K562 (cell line): ENCODE results near the gene STT3A. TPM values are rescaled to one million over a fixed set of nuclear protein-coding genes. Genes with fewer than 3 reads are reported as not detected.

ENCODE experiments used
- ARID1B ChIP-seq: fragments of 450-650 bp; IDR thresholded peaks from 2 replicates; pipeline ENCODE4 v1.6.1; 2016; ENCODE audit warnings: antibody characterized with exemption, mild to moderate bottlenecking, inconsistent platforms
- CHD1 ChIP-seq: fragments of 200-600 bp; sonication (generic); IDR thresholded peaks from one replicate; pipeline ENCODE4 v1.6.1; 2012; ENCODE audit warnings: mild to moderate bottlenecking, moderate library complexity, low read length, inconsistent platforms
- FOXJ2 ChIP-seq: fragments of 200-800 bp; sonication (Bioruptor generic); IDR thresholded peaks from 2 replicates; pipeline ENCODE4 v1.6.1; 2016; ENCODE audit warnings: missing genetic modification characterization, missing compliant biosample characterization
- GATAD2A ChIP-seq: fragments of 450-650 bp; IDR thresholded peaks from 2 replicates; pipeline ENCODE4 v1.6.1; 2017
- HLTF ChIP-seq: fragments of 450-650 bp; IDR thresholded peaks from 2 replicates; pipeline ENCODE4 v1.6.1; 2016
- IFI16 ChIP-seq: fragments of 250-450 bp; sonication (Bioruptor Pico); IDR thresholded peaks from 2 replicates; pipeline ENCODE4 v2.1.2; 2022; ENCODE audit warnings: mild to moderate bottlenecking, inconsistent platforms
- JUND ChIP-seq, 2 experiments: IDR thresholded peaks; 2 replicates in 1 of 2; 3 replicates in 1 of 2; pipeline ENCODE4 v1.6.1; 2011; ENCODE audit warnings: borderline replicate concordance in 2 of 2, low read depth in 2 of 2, low read length in 2 of 2, improper control_type of control experiment in 1 of 2, missing biosample characterization in 1 of 2, missing genetic modification characterization in 1 of 2, missing genetic modification reagents in 1 of 2
- MCM3 ChIP-seq: fragments of 450-650 bp; IDR thresholded peaks from 2 replicates; pipeline ENCODE4 v1.6.1; 2016
- NCOR1 ChIP-seq: fragments of 450-650 bp; IDR thresholded peaks from 2 replicates; pipeline ENCODE4 v1.6.1; 2016; ENCODE audit warnings: mild to moderate bottlenecking, moderate library complexity
- NR2C2 ChIP-seq, 2 experiments: fragments of 200-800 bp in 1 of 2; sonication (Bioruptor generic) in 1 of 2; sonication (generic) in 1 of 2; formaldehyde crosslinking in 1 of 2; IDR thresholded peaks; 2 replicates each; pipeline versions ENCODE4 v1.6.1 to v1.8.0; 2016 to 2022; ENCODE audit warnings: mild to moderate bottlenecking in 1 of 2, missing compliant biosample characterization in 1 of 2, missing genetic modification characterization in 1 of 2, missing genetic modification reagents in 1 of 2
- PCBP1 ChIP-seq: fragments of 200-400 bp; formaldehyde crosslinking; IDR thresholded peaks from 2 replicates; pipeline ENCODE4 v1.6.1; 2018; ENCODE audit warnings: mild to moderate bottlenecking, low read depth, low read length; ENCODE audit not compliant: poor library complexity, severe bottlenecking
- RFX1 ChIP-seq: fragments of 450-650 bp; IDR thresholded peaks from 2 replicates; pipeline ENCODE4 v1.6.1; 2016; ENCODE audit warnings: mild to moderate bottlenecking, moderate library complexity
- SAFB2 ChIP-seq: fragments of 200-400 bp; formaldehyde crosslinking; IDR thresholded peaks from 2 replicates; pipeline ENCODE4 v1.6.1; 2018; ENCODE audit warnings: borderline replicate concordance, low read length, low read depth, moderate library complexity; ENCODE audit not compliant: severe bottlenecking
- SLC30A9 ChIP-seq: fragments of 250-450 bp; sonication (Bioruptor Pico); IDR thresholded peaks from 2 replicates; pipeline ENCODE4 v1.8.0; 2022; ENCODE audit warnings: mild to moderate bottlenecking, moderate library complexity
- SRSF3 ChIP-seq: fragments of 200-400 bp; formaldehyde crosslinking; IDR thresholded peaks from 2 replicates; pipeline ENCODE4 v1.6.1; 2016; ENCODE audit warnings: mild to moderate bottlenecking, low read length, moderate library complexity; ENCODE audit not compliant: insufficient read depth
- TAF7 ChIP-seq: fragments of 450-650 bp; IDR thresholded peaks from 2 replicates; pipeline ENCODE4 v1.6.1; 2016; ENCODE audit warnings: missing genetic modification characterization, missing compliant biosample characterization
- TEAD1 ChIP-seq, 2 experiments: fragments of 450-650 bp in 1 of 2; sonication (generic) in 1 of 2; formaldehyde crosslinking; IDR thresholded peaks; 2 replicates each; pipeline versions ENCODE4 v1.4.0 to v1.8.0; 2020 to 2022; ENCODE audit warnings: mild to moderate bottlenecking in 2 of 2, missing genetic modification reagents in 1 of 2
- TEAD2 ChIP-seq: fragments of 450-650 bp; IDR thresholded peaks from 2 replicates; pipeline ENCODE4 v1.6.1; 2016; ENCODE audit warnings: missing genetic modification characterization, control low read depth, missing compliant biosample characterization
- ZBTB8A ChIP-seq: fragments of 450-650 bp; IDR thresholded peaks from 2 replicates; pipeline ENCODE4 v1.6.1; 2018; ENCODE audit warnings: mild to moderate bottlenecking, moderate library complexity; ENCODE audit not compliant: partially characterized antibody
- ZNF197 ChIP-seq: fragments of 200-800 bp; sonication (Bioruptor generic); IDR thresholded peaks from 2 replicates; pipeline ENCODE4 v1.6.1; 2016; ENCODE audit warnings: low read depth, missing genetic modification characterization, missing compliant biosample characterization
- ZNF23 ChIP-seq: fragments of 250-450 bp; sonication (Bioruptor Pico); IDR thresholded peaks from 2 replicates; pipeline ENCODE4 v1.4.0; 2020; ENCODE audit warnings: mild to moderate bottlenecking
- ZNF282 ChIP-seq: sonication (generic); formaldehyde crosslinking; IDR thresholded peaks from 2 replicates; pipeline ENCODE4 v1.8.1; 2023; ENCODE audit warnings: missing genetic modification reagents
- polyA plus RNA-seq, 8 experiments: library from polyadenylated mRNA; depleted of rRNA in 4 of 8; stranded (reverse) in 5 of 8; unstranded in 3 of 8; fragments of >200 nt; fragmentation: Nextera tagmentation in 2 of 8; fragmentation: Illumina TruSeq in 1 of 8; extraction: Ambion mirVana in 2 of 8; extraction: Trizol in 1 of 8; gene quantifications; 2 replicates each; pipeline versions ENCODE4 v1.2.1 to v1.2.3, GENCODE V29; 2011 to 2014; ENCODE audit warnings: inconsistent platforms in 1 of 8, missing spikeins in 1 of 8
- total RNA-seq, 7 experiments: library from RNA; depleted of rRNA in 6 of 7; stranded (reverse); fragments of >200 nt in 6 of 7; fragmentation: Illumina TruSeq in 2 of 7; extraction: Trizol in 2 of 7; gene quantifications; 2 replicates each; pipeline versions ENCODE4 v1.2.1 to v1.2.3, GENCODE V29; 2011 to 2021; ENCODE audit warnings: low replicate concordance in 1 of 7
- TF ChIP-seq, protein P1 (sequence below): fragments of 450-650 bp; IDR thresholded peaks from one replicate; pipeline ENCODE4 v1.6.1; 2018; ENCODE audit warnings: mild to moderate bottlenecking, moderate library complexity; ENCODE audit not compliant: partially characterized antibody
- TF ChIP-seq, protein P2 (sequence below): fragments of 250-450 bp; sonication (Bioruptor Pico); IDR thresholded peaks from 2 replicates; pipeline ENCODE4 v1.8.0; 2021; ENCODE audit warnings: moderate library complexity, mild to moderate bottlenecking, inconsistent platforms
- TF ChIP-seq, protein P3 (sequence below): sonication (generic); formaldehyde crosslinking; IDR thresholded peaks from 2 replicates; pipeline ENCODE4 v1.8.1; 2023; ENCODE audit warnings: mild to moderate bottlenecking, missing genetic modification reagents

The STT3A gene
- total and polyA plus RNA-seq, 9 of the 15 experiments (the other 6 are each of a cell fraction or from before 2014, with no cell fraction given), result 70.7 to 330 (median 192) TPM

DNA sequence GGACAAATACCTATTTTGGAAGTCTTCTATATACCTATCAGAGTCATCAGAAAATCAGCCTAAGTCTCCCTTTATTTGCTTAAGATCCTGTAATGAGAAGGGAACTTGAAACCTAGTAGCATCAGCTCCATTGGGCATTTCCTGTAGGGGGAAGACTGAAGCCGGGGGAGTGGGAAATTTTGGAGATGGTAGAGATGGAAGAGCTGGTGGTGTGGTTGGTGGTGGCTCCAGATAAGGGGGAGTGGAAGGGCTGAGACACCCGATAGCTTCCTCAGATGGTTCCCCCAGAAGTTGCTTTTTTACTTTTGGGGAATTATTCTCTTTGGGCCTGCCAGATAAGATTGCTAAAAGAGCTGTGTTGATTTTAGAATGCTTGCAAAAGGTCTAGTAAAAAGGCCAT lies 39.7 kb upstream of the STT3A start (continued):
- TF ChIP-seq, protein P1, sequence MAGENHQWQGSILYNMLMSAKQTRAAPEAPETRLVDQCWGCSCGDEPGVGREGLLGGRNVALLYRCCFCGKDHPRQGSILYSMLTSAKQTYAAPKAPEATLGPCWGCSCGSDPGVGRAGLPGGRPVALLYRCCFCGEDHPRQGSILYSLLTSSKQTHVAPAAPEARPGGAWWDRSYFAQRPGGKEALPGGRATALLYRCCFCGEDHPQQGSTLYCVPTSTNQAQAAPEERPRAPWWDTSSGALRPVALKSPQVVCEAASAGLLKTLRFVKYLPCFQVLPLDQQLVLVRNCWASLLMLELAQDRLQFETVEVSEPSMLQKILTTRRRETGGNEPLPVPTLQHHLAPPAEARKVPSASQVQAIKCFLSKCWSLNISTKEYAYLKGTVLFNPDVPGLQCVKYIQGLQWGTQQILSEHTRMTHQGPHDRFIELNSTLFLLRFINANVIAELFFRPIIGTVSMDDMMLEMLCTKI, result no peak
- TF ChIP-seq NCOR1, result peak; percentile 99
- no peak for TF ChIP-seq NR2C2 (CRISPR knock-in tag; IDR thresholded peaks at IDR 0.05)
- no peak for TF ChIP-seq NR2C2 (tag; IDR thresholded peaks at IDR 0.05)
- peak; percentile 68; the same call in 1 of the 2 replicates for TF ChIP-seq JUND (IDR thresholded peaks at IDR 0.05; ENCODE audit: borderline replicate concordance, low read depth, low read length)
- TF ChIP-seq JUND (tag; IDR thresholded peaks at IDR 0.05; ENCODE audit: borderline replicate concordance, low read depth, low read length), result peak; percentile 52; the same call in 1 of the 3 replicates
- no peak for TF ChIP-seq SLC30A9 (CRISPR knock-in tag)
- TF ChIP-seq GATAD2A, result peak; percentile 92
- TF ChIP-seq ARID1B, result peak; percentile 99
- 0 out of 2 replicates have a peak, but pooled peaks have one; percentile 61 for TF ChIP-seq ZNF197 (CRISPR knock-in tag)
- no peak for TF ChIP-seq HLTF
- no peak for TF ChIP-seq SRSF3
- TF ChIP-seq ZNF23, result no peak
- TF ChIP-seq RFX1, result no peak
- no peak for TF ChIP-seq FOXJ2 (tag)
- TF ChIP-seq TAF7 (tag), result no peak
- TF ChIP-seq IFI16 (CRISPR knock-in tag), result no peak
- TF ChIP-seq, protein P2, sequence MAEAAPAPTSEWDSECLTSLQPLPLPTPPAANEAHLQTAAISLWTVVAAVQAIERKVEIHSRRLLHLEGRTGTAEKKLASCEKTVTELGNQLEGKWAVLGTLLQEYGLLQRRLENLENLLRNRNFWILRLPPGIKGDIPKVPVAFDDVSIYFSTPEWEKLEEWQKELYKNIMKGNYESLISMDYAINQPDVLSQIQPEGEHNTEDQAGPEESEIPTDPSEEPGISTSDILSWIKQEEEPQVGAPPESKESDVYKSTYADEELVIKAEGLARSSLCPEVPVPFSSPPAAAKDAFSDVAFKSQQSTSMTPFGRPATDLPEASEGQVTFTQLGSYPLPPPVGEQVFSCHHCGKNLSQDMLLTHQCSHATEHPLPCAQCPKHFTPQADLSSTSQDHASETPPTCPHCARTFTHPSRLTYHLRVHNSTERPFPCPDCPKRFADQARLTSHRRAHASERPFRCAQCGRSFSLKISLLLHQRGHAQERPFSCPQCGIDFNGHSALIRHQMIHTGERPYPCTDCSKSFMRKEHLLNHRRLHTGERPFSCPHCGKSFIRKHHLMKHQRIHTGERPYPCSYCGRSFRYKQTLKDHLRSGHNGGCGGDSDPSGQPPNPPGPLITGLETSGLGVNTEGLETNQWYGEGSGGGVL (CRISPR knock-in tag), result no peak
- no peak for TF ChIP-seq PCBP1
- no peak for TF ChIP-seq ZBTB8A
- no peak for TF ChIP-seq MCM3
- TF ChIP-seq, protein P3, sequence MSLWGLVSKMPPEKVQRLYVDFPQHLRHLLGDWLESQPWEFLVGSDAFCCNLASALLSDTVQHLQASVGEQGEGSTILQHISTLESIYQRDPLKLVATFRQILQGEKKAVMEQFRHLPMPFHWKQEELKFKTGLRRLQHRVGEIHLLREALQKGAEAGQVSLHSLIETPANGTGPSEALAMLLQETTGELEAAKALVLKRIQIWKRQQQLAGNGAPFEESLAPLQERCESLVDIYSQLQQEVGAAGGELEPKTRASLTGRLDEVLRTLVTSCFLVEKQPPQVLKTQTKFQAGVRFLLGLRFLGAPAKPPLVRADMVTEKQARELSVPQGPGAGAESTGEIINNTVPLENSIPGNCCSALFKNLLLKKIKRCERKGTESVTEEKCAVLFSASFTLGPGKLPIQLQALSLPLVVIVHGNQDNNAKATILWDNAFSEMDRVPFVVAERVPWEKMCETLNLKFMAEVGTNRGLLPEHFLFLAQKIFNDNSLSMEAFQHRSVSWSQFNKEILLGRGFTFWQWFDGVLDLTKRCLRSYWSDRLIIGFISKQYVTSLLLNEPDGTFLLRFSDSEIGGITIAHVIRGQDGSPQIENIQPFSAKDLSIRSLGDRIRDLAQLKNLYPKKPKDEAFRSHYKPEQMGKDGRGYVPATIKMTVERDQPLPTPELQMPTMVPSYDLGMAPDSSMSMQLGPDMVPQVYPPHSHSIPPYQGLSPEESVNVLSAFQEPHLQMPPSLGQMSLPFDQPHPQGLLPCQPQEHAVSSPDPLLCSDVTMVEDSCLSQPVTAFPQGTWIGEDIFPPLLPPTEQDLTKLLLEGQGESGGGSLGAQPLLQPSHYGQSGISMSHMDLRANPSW (CRISPR knock-in tag), result no peak
- TF ChIP-seq TEAD1 (CRISPR knock-in tag; IDR thresholded peaks at IDR 0.05), result peak in 1 of 2 experiments; percentile 75; a peak in 2 of 4 replicates
- no peak for TF ChIP-seq ZNF282 (CRISPR knock-in tag)
- no peak for TF ChIP-seq SAFB2
- no peak for TF ChIP-seq TEAD2
- no peak for TF ChIP-seq CHD1
